HUES6 (cell line): ENCODE measurements around the gene PLEKHA7.

Experiments
- H3K27ac ChIP-seq: 2 replicates; pipeline ENCODE4 v1.7.0; 2013; ENCODE audit warnings: low read depth, mild to moderate bottlenecking, low read length, inconsistent platforms
- H3K27me3 ChIP-seq: 2 replicates; pipeline ENCODE4 v1.6.1; 2013; ENCODE audit warnings: low read length; ENCODE audit not compliant: control insufficient read depth, insufficient read depth
- H3K36me3 ChIP-seq: 2 replicates; pipeline ENCODE4 v1.6.1; 2013; ENCODE audit warnings: low read length; ENCODE audit not compliant: control insufficient read depth, insufficient read depth
- H3K4me1 ChIP-seq: 2 replicates; pipeline ENCODE4 v1.6.1; 2013; ENCODE audit warnings: low read length; ENCODE audit not compliant: control insufficient read depth, insufficient read depth
- H3K4me3 ChIP-seq: 2 replicates; pipeline ENCODE4 v1.5.1; 2013; ENCODE audit warnings: low read depth, low read length
- H3K9ac ChIP-seq: one replicate; pipeline ENCODE4 v1.6.1; 2013; ENCODE audit warnings: mild to moderate bottlenecking, low read length
- H3K9me3 ChIP-seq: 2 replicates; pipeline ENCODE4 v1.6.1; 2013; ENCODE audit warnings: low read depth, low read length; ENCODE audit not compliant: control insufficient read depth, insufficient read depth

The PLEKHA7 gene

GRCh38 chr11:16769386-16769785 lies 244.8 kb downstream of the PLEKHA7 start:
- no peaks in the 10 kb centered on the region for H3K9me3 ChIP-seq
- H3K27ac ChIP-seq: no peak overlapping the region
- no peak overlapping the region for H3K9ac ChIP-seq
- no peak overlapping the region for H3K4me3 ChIP-seq
- H3K4me1 ChIP-seq: 0 out of 2 replicates have a peak, but pooled peaks cover 1% of the 10 kb centered on the region
- H3K27me3 ChIP-seq: no peaks in the 10 kb centered on the region
- no peaks in the 10 kb centered on the region for H3K36me3 ChIP-seq

DNA sequence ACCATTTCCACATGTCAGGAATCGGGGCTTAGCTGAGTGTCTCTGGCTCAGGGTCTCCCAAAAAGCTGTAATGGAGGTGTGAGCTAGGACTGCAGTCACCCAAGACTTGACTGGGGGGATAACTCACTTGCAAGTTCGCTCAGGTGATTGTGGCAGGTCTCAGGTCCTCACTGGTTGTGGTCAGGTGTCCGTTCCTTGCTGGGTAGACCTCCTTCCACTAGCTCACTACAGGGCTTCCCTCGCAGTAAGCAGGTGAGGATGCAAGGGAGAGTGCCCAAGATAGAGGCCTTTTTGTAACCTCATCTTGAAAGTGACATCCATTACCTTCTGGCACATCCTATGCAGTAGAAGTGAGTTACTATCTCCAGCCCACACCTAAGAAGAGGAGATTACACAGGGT lies 246.3 kb downstream of the PLEKHA7 start:
- Histone ChIP-seq H3K9ac (no peak overlapping the region), H3K27me3 (no peaks in the 10 kb centered on the region), H3K27ac (no peak overlapping the region), H3K4me1 (no peaks in the 10 kb centered on the region), H3K4me3 (no peak overlapping the region), H3K36me3 (no peaks in the 10 kb centered on the region), H3K9me3 (no peaks in the 10 kb centered on the region)

- Histone ChIP-seq H3K4me3 (no peak overlapping the region), H3K27me3 (no peaks in the 10 kb centered on the region), H3K9ac (no peak overlapping the region), H3K9me3 (no peaks in the 10 kb centered on the region), H3K27ac (no peak overlapping the region), H3K36me3 (no peaks in the 10 kb centered on the region), H3K4me1 (no peaks in the 10 kb centered on the region)
Observed at GRCh38 chr11:16767137-16767536, 247.1 kb downstream of the PLEKHA7 start.

DNA sequence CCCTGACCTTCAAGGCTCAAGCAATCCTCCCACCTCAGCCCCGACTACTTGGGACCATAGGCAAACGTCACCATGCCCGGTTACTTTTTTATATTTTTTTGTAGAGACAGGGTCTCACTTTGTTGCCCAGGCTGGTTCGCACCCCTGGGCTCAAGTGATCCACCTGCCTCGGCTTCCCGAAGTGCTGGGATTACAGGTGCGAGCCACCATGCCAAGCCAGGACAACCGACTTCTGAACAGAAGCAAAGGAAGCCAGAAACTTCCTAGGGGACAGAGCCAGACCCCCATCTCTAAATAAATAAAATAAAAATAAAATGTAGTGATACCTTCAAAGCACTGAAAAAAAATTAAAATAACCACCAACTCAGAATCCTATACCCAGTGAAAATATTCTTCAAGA lies 249.3 kb downstream of the PLEKHA7 start:
- Histone ChIP-seq H3K9me3 (no peaks in the 10 kb centered on the region), H3K4me1 (no peaks in the 10 kb centered on the region), H3K27me3 (no peaks in the 10 kb centered on the region), H3K9ac (no peak overlapping the region), H3K4me3 (no peak overlapping the region), H3K36me3 (no peaks in the 10 kb centered on the region), H3K27ac (no peak overlapping the region)

DNA sequence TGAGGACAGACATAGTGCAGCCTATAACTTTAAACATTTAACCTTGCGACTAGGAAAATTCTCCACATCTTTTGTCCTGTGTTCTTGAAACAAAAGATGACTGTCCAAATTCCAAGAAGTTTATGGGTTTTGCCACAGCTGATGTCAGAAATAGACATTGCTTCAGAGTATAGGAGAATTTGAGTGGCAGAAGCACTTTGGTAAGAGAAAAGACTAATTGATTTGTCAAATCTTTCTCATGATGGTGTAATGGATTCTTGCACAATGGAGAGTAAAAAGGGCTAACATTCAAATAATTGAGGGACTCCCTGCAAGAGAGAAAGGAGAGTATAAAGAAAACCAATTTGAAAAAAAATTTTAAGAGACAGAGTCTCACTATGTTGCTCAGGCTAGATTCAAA lies 250.5 kb downstream of the PLEKHA7 start:
- no peaks in the 10 kb centered on the region for H3K4me1 ChIP-seq

DNA sequence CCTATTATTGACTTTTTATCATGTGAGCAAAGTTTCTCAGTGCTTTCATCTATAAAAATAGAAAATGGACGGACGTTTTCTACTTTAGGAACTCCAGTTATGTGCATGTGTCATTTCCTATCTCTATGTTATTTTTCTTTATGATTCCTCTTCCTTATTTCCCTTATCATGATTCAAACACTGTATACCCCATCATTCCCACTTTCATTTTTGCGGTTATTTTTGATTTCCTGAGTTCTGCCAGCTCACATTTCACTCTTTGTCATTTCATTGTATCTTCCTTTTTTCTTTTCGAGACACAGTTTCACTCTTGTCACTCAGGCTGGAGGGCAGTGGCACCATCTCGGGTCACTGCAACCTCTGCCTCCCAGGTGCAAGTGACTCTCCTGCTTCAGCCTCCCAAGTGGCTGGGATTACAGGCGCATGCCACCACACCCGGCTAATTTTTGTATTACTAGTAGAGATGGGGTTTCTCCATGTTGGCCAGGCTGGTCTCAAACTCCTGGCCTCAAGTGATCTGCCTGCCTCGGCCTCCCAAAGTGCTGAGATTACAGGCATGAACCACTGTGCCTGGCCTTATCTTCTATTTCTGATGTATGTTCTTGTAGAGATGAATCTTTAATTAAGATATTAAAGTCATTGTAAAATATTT lies 254.2 kb downstream of the PLEKHA7 start:
- H3K27me3 ChIP-seq: no peaks in the 10 kb centered on the region
- no peaks in the 10 kb centered on the region for H3K4me1 ChIP-seq
- H3K9ac ChIP-seq: no peak overlapping the region
- H3K9me3 ChIP-seq: no peaks in the 10 kb centered on the region
- H3K4me3 ChIP-seq: no peak overlapping the region
- H3K27ac ChIP-seq: no peak overlapping the region
- peaks cover 32% of the 10 kb centered on the region for H3K36me3 ChIP-seq

More for the DNA sequence above, 250.5 kb downstream of the PLEKHA7 start:
- Histone ChIP-seq H3K27me3 (no peaks in the 10 kb centered on the region), H3K9ac (no peak overlapping the region), H3K9me3 (no peaks in the 10 kb centered on the region), H3K27ac (no peak overlapping the region), H3K4me3 (no peak overlapping the region), H3K36me3 (no peaks in the 10 kb centered on the region)

DNA sequence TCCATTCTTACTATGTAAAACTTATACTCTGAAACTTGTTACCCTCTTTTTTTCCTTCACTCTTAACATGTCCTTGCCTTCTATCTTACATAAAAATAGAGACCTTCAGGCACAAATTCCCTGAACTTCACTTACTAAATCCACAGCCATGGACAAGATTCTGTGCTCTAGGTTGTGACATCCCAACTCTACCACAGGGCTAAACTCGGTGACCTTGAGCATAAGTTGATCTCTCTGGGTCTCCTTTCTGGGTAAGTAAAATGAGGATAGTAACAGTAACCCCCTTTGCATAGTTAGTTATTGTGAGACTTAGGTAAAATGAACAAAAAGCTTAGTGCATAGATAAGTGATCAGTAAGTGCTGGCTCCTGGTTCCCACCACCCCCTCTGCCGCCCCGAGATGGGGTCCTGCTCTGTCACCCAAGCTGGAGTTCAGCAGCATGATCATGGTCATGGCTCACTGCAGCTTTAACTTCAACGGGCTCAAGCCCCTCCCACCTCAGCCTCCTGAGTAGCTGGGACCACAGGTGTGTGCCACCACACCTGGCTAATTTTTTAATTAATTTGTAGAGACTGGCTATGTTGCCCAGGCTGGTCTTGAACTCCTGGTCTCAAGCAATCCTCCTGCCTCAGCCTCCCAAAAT lies 255.7 kb downstream of the PLEKHA7 start:
- peaks cover 46% of the 10 kb centered on the region for H3K36me3 ChIP-seq

DNA sequence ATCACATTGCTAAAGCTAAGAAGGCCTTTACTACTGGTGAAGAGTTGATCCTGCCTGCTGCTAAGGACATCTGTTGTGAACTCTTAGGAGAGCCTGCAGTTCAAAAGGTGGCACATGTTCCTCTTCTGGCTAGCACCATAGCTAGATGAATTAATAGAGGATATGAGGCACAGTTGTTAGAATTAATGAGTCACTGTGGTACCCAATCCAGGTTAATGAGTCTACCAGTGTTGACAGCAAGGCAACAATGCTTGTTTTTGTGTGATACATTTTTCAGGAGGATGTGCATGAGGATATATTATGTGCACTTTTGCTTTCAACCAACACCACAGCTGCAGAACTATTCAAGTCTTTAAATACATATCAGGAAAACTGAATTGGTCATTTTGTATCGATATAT lies 263.8 kb downstream of the PLEKHA7 start:
- Histone ChIP-seq H3K9me3 (no peaks in the 10 kb centered on the region), H3K27ac (no peak overlapping the region), H3K9ac (no peak overlapping the region), H3K36me3 (peaks cover 99% of the 10 kb centered on the region), H3K4me1 (no peaks in the 10 kb centered on the region), H3K27me3 (no peaks in the 10 kb centered on the region), H3K4me3 (no peak overlapping the region)

More for the DNA sequence above, 255.7 kb downstream of the PLEKHA7 start:
- Histone ChIP-seq H3K9me3 (no peaks in the 10 kb centered on the region), H3K4me3 (no peak overlapping the region), H3K4me1 (no peaks in the 10 kb centered on the region), H3K9ac (no peak overlapping the region), H3K27me3 (no peaks in the 10 kb centered on the region), H3K27ac (no peak overlapping the region)

- no peak overlapping the region for H3K9ac ChIP-seq
- no peak overlapping the region for H3K4me3 ChIP-seq
- no peaks in the 10 kb centered on the region for H3K9me3 ChIP-seq
- no peak overlapping the region for H3K27ac ChIP-seq
- peaks cover 99% of the 10 kb centered on the region for H3K36me3 ChIP-seq
- no peaks in the 10 kb centered on the region for H3K4me1 ChIP-seq
- no peaks in the 10 kb centered on the region for H3K27me3 ChIP-seq
Observed at GRCh38 chr11:16749666-16750065, 264.5 kb downstream of the PLEKHA7 start.

DNA sequence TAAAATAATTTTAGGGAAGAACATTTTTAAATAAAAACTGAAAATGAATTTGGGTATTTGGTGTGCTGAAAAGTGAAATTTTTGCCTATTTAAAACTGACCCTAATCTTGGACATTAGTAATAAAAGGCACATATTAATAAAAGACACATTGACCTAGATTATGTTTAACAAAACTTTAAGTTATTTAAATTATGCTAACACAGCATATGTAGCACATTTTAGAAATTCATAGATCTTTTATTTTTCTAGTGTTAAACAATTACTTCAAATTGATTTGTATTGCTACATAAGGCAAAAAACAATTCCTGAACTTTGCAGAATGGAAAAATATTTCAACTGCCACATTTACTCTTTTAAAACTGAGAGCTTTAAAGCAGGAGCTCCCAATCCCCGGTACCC lies 265.1 kb downstream of the PLEKHA7 start:
- Histone ChIP-seq H3K4me3 (no peak overlapping the region), H3K27me3 (no peaks in the 10 kb centered on the region), H3K27ac (no peak overlapping the region), H3K9me3 (no peaks in the 10 kb centered on the region), H3K4me1 (no peaks in the 10 kb centered on the region), H3K9ac (no peak overlapping the region), H3K36me3 (peaks cover 97% of the 10 kb centered on the region)

GRCh38 chr11:16745950-16746605 lies 268.1 kb downstream of the PLEKHA7 start:
- Histone ChIP-seq H3K27ac (no peak overlapping the region), H3K36me3 (peaks cover 75% of the 10 kb centered on the region), H3K4me3 (no peak overlapping the region), H3K9me3 (peaks cover 4% of the 10 kb centered on the region), H3K9ac (no peak overlapping the region), H3K4me1 (no peaks in the 10 kb centered on the region; the same call in 1 of the 2 replicates), H3K27me3 (no peaks in the 10 kb centered on the region)
